Osteoblast (primary cell): ENCODE results near the gene EME1. TPM values are rescaled to one million over a fixed set of nuclear protein-coding genes. Genes with fewer than 3 reads are reported as not detected.

ENCODE experiments used
- DNase-seq: peaks from one replicate; pipeline ENCODE4 v3.0.0; 2011; ENCODE audit warnings: low spot score, mixed read lengths; ENCODE audit not compliant: insufficient read length; ENCODE audit errors: missing footprints
- H2AFZ ChIP-seq: 2 replicates; pipeline ENCODE4 v1.6.0; 2011; ENCODE audit warnings: mild to moderate bottlenecking, low read length
- H3K27ac ChIP-seq: 2 replicates; pipeline ENCODE4 v1.5.1; 2011; ENCODE audit warnings: mild to moderate bottlenecking, low read depth, low read length, moderate library complexity
- H3K27me3 ChIP-seq: 2 replicates; pipeline ENCODE4 v1.6.0; 2012; ENCODE audit warnings: mild to moderate bottlenecking, control low read depth, inconsistent platforms, low read length, moderate library complexity; ENCODE audit not compliant: insufficient read depth
- H3K36me3 ChIP-seq: 2 replicates; pipeline ENCODE4 v1.5.1; 2011; ENCODE audit warnings: mild to moderate bottlenecking, low read length, control low read depth, moderate library complexity; ENCODE audit not compliant: insufficient read depth
- H3K4me1 ChIP-seq: 2 replicates; pipeline ENCODE4 v1.5.1; 2011; ENCODE audit warnings: mild to moderate bottlenecking, low read length, control low read depth, moderate library complexity; ENCODE audit not compliant: insufficient read depth
- H3K4me2 ChIP-seq: 2 replicates; pipeline ENCODE4 v1.6.0; 2011; ENCODE audit warnings: mild to moderate bottlenecking, low read length; ENCODE audit not compliant: insufficient read depth
- H3K4me3 ChIP-seq: fragments of 200-600 bp; sonication (generic); 3 replicates; pipeline ENCODE4 v1.5.1; 2012; ENCODE audit warnings: mild to moderate bottlenecking, low read length, inconsistent platforms; ENCODE audit not compliant: insufficient read depth
- H3K79me2 ChIP-seq: 2 replicates; pipeline ENCODE4 v1.6.0; 2012; ENCODE audit warnings: mild to moderate bottlenecking, low read length, control low read depth, inconsistent platforms; ENCODE audit not compliant: insufficient read depth
- H3K9me3 ChIP-seq: 2 replicates; pipeline ENCODE4 v1.5.1; 2011; ENCODE audit warnings: low read depth, low read length, control low read depth
- H4K20me1 ChIP-seq: 2 replicates; pipeline ENCODE4 v1.6.0; 2012; ENCODE audit warnings: mild to moderate bottlenecking, low read length, control low read depth; ENCODE audit not compliant: insufficient read depth
- CTCF ChIP-seq: IDR thresholded peaks from 2 replicates; pipeline ENCODE4 v1.5.1; 2011; ENCODE audit warnings: mild to moderate bottlenecking, low read depth, low read length, moderate library complexity; ENCODE audit errors: extremely low read depth
- total RNA-seq: library from RNA; depleted of rRNA; stranded (reverse); fragments of >200 nt; gene quantifications from 2 replicates; pipeline ENCODE4 v1.2.3, GENCODE V29; 2012

Gene EME1
- total RNA-seq, 1 donor: 0.72 TPM

GRCh38 chr17:50367401-50367800 lies 5.6 kb upstream of the EME1 start:
- no peak for TF ChIP-seq CTCF
- H3K36me3 ChIP-seq: peaks cover 40% of the 10 kb centered on the region

DNA sequence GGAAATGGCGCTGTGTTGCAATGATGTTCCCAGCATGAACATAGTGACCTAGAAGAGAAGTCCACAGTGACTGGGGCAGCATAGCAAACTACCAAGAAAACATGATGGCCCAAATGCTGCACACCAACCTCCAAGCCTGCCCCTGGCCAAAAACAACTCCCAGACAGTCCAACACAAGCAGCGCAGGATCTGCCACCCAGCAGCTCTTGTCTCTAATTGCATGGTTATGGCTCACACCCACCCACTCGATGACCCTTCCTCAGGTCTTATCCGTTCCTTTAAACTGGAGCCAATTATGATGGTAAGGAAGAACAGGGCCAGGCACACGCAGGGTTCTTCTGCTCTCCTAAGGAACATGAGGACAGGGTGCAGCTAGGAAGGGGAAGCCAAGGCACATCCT lies 3.0 kb upstream of the EME1 start:
- DNase-seq: no peak
- Histone ChIP-seq H3K9me3 (no peaks in the 10 kb centered on the region), H3K36me3 (peaks cover 41% of the 10 kb centered on the region), H3K4me2 (no peak overlapping the region), H2AFZ (no peak overlapping the region), H3K79me2 (peaks cover 39% of the 10 kb centered on the region), H3K4me3 (no peak overlapping the region), H3K27me3 (no peaks in the 10 kb centered on the region), H4K20me1 (peaks cover 24% of the 10 kb centered on the region), H3K4me1 (peaks cover 20% of the 10 kb centered on the region), H3K27ac (no peak overlapping the region)
- no peak for TF ChIP-seq CTCF

More at GRCh38 chr17:50367401-50367800, 5.6 kb upstream of the EME1 start:
- no peaks in the 10 kb centered on the region for H3K27me3 ChIP-seq
- no peak for DNase-seq
- H2AFZ ChIP-seq: no peak overlapping the region
- H3K9me3 ChIP-seq: no peaks in the 10 kb centered on the region
- H3K4me2 ChIP-seq: no peak overlapping the region
- H3K4me3 ChIP-seq: no peak overlapping the region
- peaks cover 22% of the 10 kb centered on the region for H3K4me1 ChIP-seq
- H3K27ac ChIP-seq: no peak overlapping the region
- peaks cover 29% of the 10 kb centered on the region for H3K79me2 ChIP-seq
- H4K20me1 ChIP-seq: peaks cover 28% of the 10 kb centered on the region

GRCh38 chr17:50371526-50371925 lies 1.5 kb upstream of the EME1 start:
- Histone ChIP-seq H3K9me3 (no peaks in the 10 kb centered on the region), H3K36me3 (peaks cover 39% of the 10 kb centered on the region), H4K20me1 (peaks cover 16% of the 10 kb centered on the region), H3K4me1 (peaks cover 20% of the 10 kb centered on the region), H3K27ac (peak overlapping the region; percentile 8), H3K27me3 (no peaks in the 10 kb centered on the region), H3K79me2 (peaks cover 39% of the 10 kb centered on the region), H3K4me2 (peak overlapping the region; percentile 100), H2AFZ (no peak overlapping the region), H3K4me3 (peak overlapping the region; percentile 96)
- DNase-seq: no peak
- no peak for TF ChIP-seq CTCF

- TF ChIP-seq CTCF: no peak
- Histone ChIP-seq H3K9me3 (no peaks in the 10 kb centered on the region), H4K20me1 (peaks cover 16% of the 10 kb centered on the region), H3K27me3 (no peaks in the 10 kb centered on the region), H3K36me3 (peaks cover 39% of the 10 kb centered on the region), H2AFZ (peak overlapping the region; percentile 99), H3K4me1 (peaks cover 20% of the 10 kb centered on the region), H3K4me3 (peak overlapping the region; percentile 96), H3K27ac (peak overlapping the region; percentile 97), H3K4me2 (peak overlapping the region; percentile 100), H3K79me2 (peaks cover 39% of the 10 kb centered on the region)
- DNase-seq: no peak
These were observed 739 bp upstream of the EME1 start for GRCh38 chr17:50372222-50372757.
